Body of pancreas (tissue), 4 donors: ENCODE data around the gene PLXDC2. TPM values are rescaled to one million over a fixed set of nuclear protein-coding genes. Genes with fewer than 3 reads are reported as not detected.

Experiments
- ATAC-seq: fragments of 150-250 bp; one replicate; pipeline ENCODE4 v1.9.1; 2016
- DNase-seq, 4 donors: peaks; one replicate each; pipeline ENCODE4 v3.0.0-alpha.2; 2019
- H3K27ac ChIP-seq, 4 donors: fragments of 200-600 bp; sonication (generic); 1 replicate in 3 of 4; 2 replicates in 1 of 4; pipeline versions ENCODE4 v1.5.1 to v1.6.1; 2016 to 2019; ENCODE audit warnings: mild to moderate bottlenecking in 1 of 4, mixed read lengths in 1 of 4, moderate library complexity in 1 of 4
- H3K27me3 ChIP-seq, 2 donors: fragments of 200-600 bp; sonication (generic); one replicate each; pipeline ENCODE4 v1.6.0; 2016; ENCODE audit warnings: mild to moderate bottlenecking in 1 of 2
- H3K36me3 ChIP-seq, 2 donors: fragments of 200-600 bp; sonication (generic); replicated peaks in 1 of 2; 2 replicates each; pipeline ENCODE4 v1.5.1; 2016; ENCODE audit warnings: low read depth in 2 of 2; ENCODE audit not compliant: insufficient read depth in 1 of 2
- H3K4me1 ChIP-seq: fragments of 200-600 bp; sonication (generic); one replicate; pipeline ENCODE4 v1.6.0; 2016
- H3K4me3 ChIP-seq, 2 donors: fragments of 200-600 bp; sonication (generic); 1 replicate in 1 of 2; 2 replicates in 1 of 2; pipeline ENCODE4 v1.5.1; 2016 to 2019
- H3K9me3 ChIP-seq, 3 donors: fragments of 200-600 bp; sonication (generic); 1 replicate in 2 of 3; 2 replicates in 1 of 3; pipeline ENCODE4 v1.5.1; 2016
- POLR2A ChIP-seq, 3 donors: fragments of 450-650 bp; IDR thresholded peaks; one replicate each; pipeline ENCODE4 v1.6.1; 2016; ENCODE audit warnings: antibody characterized with exemption in 3 of 3, mild to moderate bottlenecking in 2 of 3
- WGBS, 2 donors: methylation state at CpG; one replicate each; pipeline ENCODE4 v1.1.5; 2017; 5-methylcytosine and 5-hydroxymethylcytosine counted together
- intact Hi-C: fragments of 100-400 bp; cut with DNase I; formaldehyde crosslinking; loops from one replicate; pipeline ENCODE4 v1.15.1; 2023
- total RNA-seq, 2 donors: library from RNA; depleted of rRNA; stranded (reverse); fragments of >200 nt; gene quantifications; one replicate each; pipeline ENCODE4 v1.1.0, GENCODE V29; 2016
- TF ChIP-seq, protein P1 (sequence below), 7 experiments: fragments of 450-650 bp in 4 of 7; fragments of 200-600 bp in 3 of 7; sonication (generic) in 3 of 7; IDR thresholded peaks; one replicate each; pipeline ENCODE4 v1.5.1; 2016 to 2019; ENCODE audit warnings: antibody characterized with exemption in 7 of 7

PLXDC2 gene
- total RNA-seq, 2 donors from 2014 or later, result 8.2 to 13.5 TPM

DNA sequence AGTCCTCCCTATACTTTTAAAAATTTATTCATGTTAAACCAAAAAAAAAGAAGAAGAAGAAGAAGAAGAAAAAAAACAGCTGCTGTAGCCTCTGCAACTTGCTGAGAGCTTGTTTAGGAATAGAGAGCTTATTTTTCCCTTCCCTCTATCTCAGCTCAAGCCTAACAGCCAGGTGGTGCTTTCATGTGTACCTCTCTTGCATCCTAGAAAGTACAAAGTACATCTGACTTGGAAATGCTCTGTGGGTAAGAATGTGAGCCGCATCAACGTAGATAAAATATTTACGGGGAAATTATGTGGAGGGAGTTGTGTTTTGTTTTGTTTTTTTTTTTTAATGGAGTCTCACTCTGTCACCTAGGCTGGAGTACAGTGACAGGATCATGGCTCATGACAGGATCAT is 99.6 kb downstream of the PLXDC2 start:
- no peak for ATAC-seq

DNA sequence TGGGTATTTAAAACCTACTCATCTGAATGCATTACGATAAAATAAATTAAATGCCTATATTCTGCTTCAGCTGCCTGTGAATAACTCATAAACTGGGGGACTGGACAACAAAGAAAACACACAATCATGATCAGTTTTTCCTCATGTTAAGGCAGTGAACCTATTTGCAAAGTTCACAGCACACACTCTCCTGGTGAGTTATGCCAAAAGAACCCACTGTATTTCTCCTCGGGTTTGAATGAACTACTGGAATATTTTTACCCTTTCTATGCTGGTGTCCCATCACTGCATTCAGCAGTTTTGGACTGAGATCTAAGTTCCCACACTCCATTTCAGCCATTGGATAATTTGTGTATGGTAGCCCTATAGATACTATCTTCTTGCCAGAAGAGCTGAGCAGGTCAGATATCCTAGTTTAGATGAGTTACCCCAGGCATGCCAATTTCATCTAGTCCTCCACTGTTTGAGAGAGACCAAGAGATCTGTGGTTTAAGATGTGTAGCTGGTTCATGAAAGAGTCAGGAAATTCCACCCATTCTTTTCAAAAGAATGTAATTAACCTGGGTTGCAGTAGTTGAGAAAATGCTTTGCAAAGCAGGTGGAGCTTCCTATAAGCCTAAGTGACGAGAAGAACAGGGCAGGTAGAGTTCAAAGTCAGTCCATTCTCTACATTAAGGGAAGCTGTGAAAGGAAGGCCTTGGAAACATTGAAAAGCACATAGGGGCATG is 101.7 kb downstream of the PLXDC2 start:
- Histone ChIP-seq H3K4me3 (no peak overlapping the region), H3K27ac (no peak overlapping the region), H3K4me1 (peaks cover 3% of the 10 kb centered on the region), H3K27me3 (no peaks in the 10 kb centered on the region), H3K9me3 (no peaks in the 10 kb centered on the region), H3K36me3 (no peaks in the 10 kb centered on the region)
- DNase-seq, result no peak
- WGBS, 2 donors, result 39 to 43% methylated on average over 3 of the region's 3 CpGs
- ATAC-seq, result no peak
- intact Hi-C loops, result no loop called here
- TF ChIP-seq, protein P1, sequence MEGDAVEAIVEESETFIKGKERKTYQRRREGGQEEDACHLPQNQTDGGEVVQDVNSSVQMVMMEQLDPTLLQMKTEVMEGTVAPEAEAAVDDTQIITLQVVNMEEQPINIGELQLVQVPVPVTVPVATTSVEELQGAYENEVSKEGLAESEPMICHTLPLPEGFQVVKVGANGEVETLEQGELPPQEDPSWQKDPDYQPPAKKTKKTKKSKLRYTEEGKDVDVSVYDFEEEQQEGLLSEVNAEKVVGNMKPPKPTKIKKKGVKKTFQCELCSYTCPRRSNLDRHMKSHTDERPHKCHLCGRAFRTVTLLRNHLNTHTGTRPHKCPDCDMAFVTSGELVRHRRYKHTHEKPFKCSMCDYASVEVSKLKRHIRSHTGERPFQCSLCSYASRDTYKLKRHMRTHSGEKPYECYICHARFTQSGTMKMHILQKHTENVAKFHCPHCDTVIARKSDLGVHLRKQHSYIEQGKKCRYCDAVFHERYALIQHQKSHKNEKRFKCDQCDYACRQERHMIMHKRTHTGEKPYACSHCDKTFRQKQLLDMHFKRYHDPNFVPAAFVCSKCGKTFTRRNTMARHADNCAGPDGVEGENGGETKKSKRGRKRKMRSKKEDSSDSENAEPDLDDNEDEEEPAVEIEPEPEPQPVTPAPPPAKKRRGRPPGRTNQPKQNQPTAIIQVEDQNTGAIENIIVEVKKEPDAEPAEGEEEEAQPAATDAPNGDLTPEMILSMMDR (IDR thresholded peaks at IDR 0.05), result no peak

More for the DNA sequence above, 99.6 kb downstream of the PLXDC2 start:
- intact Hi-C loops, result no loop called here
- H3K27ac ChIP-seq, result no peak overlapping the region
- H3K4me1 ChIP-seq, result peaks cover 3% of the 10 kb centered on the region
- WGBS, 2 donors, result 73 to 78% methylated on average over 3 of the region's 3 CpGs
- no peak for DNase-seq
- no peak for TF ChIP-seq POLR2A (IDR thresholded peaks at IDR 0.05)
- TF ChIP-seq, protein P1 (IDR thresholded peaks at IDR 0.05), result no peak
- H3K4me3 ChIP-seq, result no peak overlapping the region
- H3K9me3 ChIP-seq, result no peaks in the 10 kb centered on the region
- H3K27me3 ChIP-seq, result no peaks in the 10 kb centered on the region
- H3K36me3 ChIP-seq, result no peaks in the 10 kb centered on the region

DNA sequence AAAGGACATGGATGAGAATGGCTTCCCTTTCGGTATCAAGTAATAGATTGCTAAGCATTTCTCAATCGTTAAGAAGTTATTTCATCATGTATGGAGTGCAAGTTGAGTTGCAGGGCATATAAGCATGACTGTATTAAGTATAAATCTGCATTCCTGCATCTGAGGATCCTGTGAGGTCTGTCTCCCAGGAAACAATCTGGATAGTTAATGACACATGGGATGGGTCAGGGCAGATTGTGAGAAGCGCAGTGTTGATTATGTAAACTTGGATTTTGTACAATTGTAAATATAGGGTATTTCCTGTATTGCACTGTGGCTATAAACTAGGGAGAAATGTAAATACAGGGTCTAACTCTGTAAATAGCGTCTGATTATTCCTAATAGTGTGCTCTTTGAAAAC is 102.6 kb downstream of the PLXDC2 start:
- no peak for ATAC-seq
- no peak for DNase-seq
- intact Hi-C loops, result no loop called here
- Histone ChIP-seq H3K9me3 (no peaks in the 10 kb centered on the region), H3K4me1 (peaks cover 3% of the 10 kb centered on the region), H3K27ac (no peak overlapping the region), H3K27me3 (no peaks in the 10 kb centered on the region), H3K36me3 (no peaks in the 10 kb centered on the region), H3K4me3 (no peak overlapping the region)
- TF ChIP-seq, protein P1 (IDR thresholded peaks at IDR 0.05), result no peak
- no peak for TF ChIP-seq POLR2A (IDR thresholded peaks at IDR 0.05)
- WGBS, 2 donors, result 32 to 47% methylated on average over 4 of the region's 4 CpGs

DNA sequence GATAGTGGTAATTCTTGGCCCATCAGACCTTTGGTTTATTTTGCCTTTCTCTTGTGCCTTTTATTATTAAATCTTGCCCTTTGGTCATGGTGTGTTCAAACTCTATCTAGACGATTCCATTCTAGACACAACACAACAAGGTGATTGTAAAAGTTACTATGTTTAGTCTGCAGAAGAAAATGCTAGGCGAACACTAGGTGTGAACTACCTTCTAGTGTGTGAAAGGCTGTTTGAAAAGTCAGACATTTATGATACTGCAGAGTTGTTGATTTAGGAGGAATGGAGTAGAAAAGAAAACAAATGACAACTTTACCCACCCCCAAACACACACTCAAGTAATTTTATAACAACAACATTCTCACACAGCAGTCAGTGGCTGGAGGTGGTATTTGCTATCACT is 103.4 kb downstream of the PLXDC2 start:
- intact Hi-C loops, result no loop called here
- Histone ChIP-seq H3K4me1 (peaks cover 3% of the 10 kb centered on the region), H3K36me3 (no peaks in the 10 kb centered on the region), H3K27ac (no peak overlapping the region), H3K4me3 (no peak overlapping the region), H3K9me3 (no peaks in the 10 kb centered on the region), H3K27me3 (no peaks in the 10 kb centered on the region)
- TF ChIP-seq POLR2A (IDR thresholded peaks at IDR 0.05), result no peak
- TF ChIP-seq, protein P1 (IDR thresholded peaks at IDR 0.05), result no peak
- ATAC-seq, result no peak
- no peak for DNase-seq
- WGBS, 2 donors, result 49 to 61% methylated on average over 2 of the region's 2 CpGs
